BLaER1 treated with 17β-estradiol and CSF1 and Interleukin-3, amounts not matched to agents 10 nM and 100 nM (cell line): ENCODE data around the gene MRTFA.
"Not testable (repeated sequence)": the region's sequence is repeated elsewhere in the genome, so short reads cannot be mapped to it uniquely, and the experiment has no call there.

ENCODE experiments used
- H3K27ac ChIP-seq, 11 experiments: shearing (Covaris generic); formaldehyde crosslinking; 2 replicates each; pipeline ENCODE4 v1.8.1; 2022
- H3K27me3 ChIP-seq, 11 experiments: shearing (Covaris generic); formaldehyde crosslinking; 2 replicates each; pipeline ENCODE4 v1.8.1; 2022
- H3K36me3 ChIP-seq, 11 experiments: shearing (Covaris generic); formaldehyde crosslinking; 2 replicates each; pipeline ENCODE4 v1.8.1; 2022
- H3K4me1 ChIP-seq, 10 experiments: shearing (Covaris generic); formaldehyde crosslinking; 2 replicates each; pipeline ENCODE4 v1.8.1; 2022
- H3K4me2 ChIP-seq, 11 experiments: shearing (Covaris generic); formaldehyde crosslinking; 2 replicates each; pipeline ENCODE4 v1.8.1; 2022
- H3K4me3 ChIP-seq, 10 experiments: shearing (Covaris generic); formaldehyde crosslinking; 2 replicates each; pipeline ENCODE4 v1.8.1; 2022
- H3K9ac ChIP-seq, 11 experiments: shearing (Covaris generic); formaldehyde crosslinking; 2 replicates each; pipeline ENCODE4 v1.8.1; 2022
- H3K9me3 ChIP-seq, 11 experiments: shearing (Covaris generic); formaldehyde crosslinking; replicated peaks in 1 of 11; 2 replicates each; pipeline ENCODE4 v1.8.1; 2022
- H4K20me1 ChIP-seq, 11 experiments: shearing (Covaris generic); formaldehyde crosslinking; 2 replicates each; pipeline ENCODE4 v1.8.1; 2022
- Cebpa-rat ChIP-seq, 11 experiments: shearing (Covaris generic); IDR thresholded peaks; 2 replicates each; pipeline ENCODE4 v1.8.1; 2022

The MRTFA gene

GRCh38 chr22:40560551-40560950 lies 76.0 kb downstream of the MRTFA start:
- H3K4me1 ChIP-seq, result peaks cover 0 to 10% (median 4%) of the 10 kb centered on the region in 10 experiments; a peak in 8 of 20 replicates
- H3K27me3 ChIP-seq, result no peaks in the 10 kb centered on the region
- H3K4me3 ChIP-seq, result no peak overlapping the region
- H3K9me3 ChIP-seq, result no peaks in the 10 kb centered on the region
- no peak for TF ChIP-seq Cebpa-rat (IDR thresholded peaks at IDR 0.05)
- H3K36me3 ChIP-seq, result peaks cover 0 to 15% (median 8%) of the 10 kb centered on the region in 11 experiments; a peak in 9 of 22 replicates
- no peak overlapping the region for H3K9ac ChIP-seq
- peaks cover 0 to 82% (median 15%) of the 10 kb centered on the region in 11 experiments; a peak in 13 of 22 replicates for H4K20me1 ChIP-seq
- no peak overlapping the region; a peak in 1 of 22 replicates for H3K4me2 ChIP-seq
- no peak overlapping the region for H3K27ac ChIP-seq

- TF ChIP-seq Cebpa-rat (IDR thresholded peaks at IDR 0.05), result no peak
- Histone ChIP-seq H3K9me3 (peaks cover 19 to 25% (median 23%) of the 10 kb centered on the region in 11 experiments), H3K27ac (no peak overlapping the region), H3K4me2 (no peak overlapping the region), H3K27me3 (no peaks in the 10 kb centered on the region), H4K20me1 (peaks cover 0 to 72% (median 12%) of the 10 kb centered on the region in 11 experiments; a peak in 14 of 22 replicates), H3K36me3 (peaks cover 22 to 39% (median 31%) of the 10 kb centered on the region in 11 experiments), H3K4me1 (peaks cover 4 to 18% (median 8%) of the 10 kb centered on the region in 10 experiments; a peak in 14 of 20 replicates), H3K9ac (no peak overlapping the region), H3K4me3 (no peak overlapping the region)
Measured at GRCh38 chr22:40557972-40558371, 78.5 kb downstream of the MRTFA start.

- peaks cover 33 to 49% (median 43%) of the 10 kb centered on the region in 11 experiments for H3K36me3 ChIP-seq
- H3K9ac ChIP-seq, result no peak overlapping the region
- peaks cover 0 to 74% (median 12%) of the 10 kb centered on the region in 11 experiments; a peak in 14 of 22 replicates for H4K20me1 ChIP-seq
- no peak overlapping the region for H3K27ac ChIP-seq
- no peak overlapping the region for H3K4me3 ChIP-seq
- TF ChIP-seq Cebpa-rat (IDR thresholded peaks at IDR 0.05), result no peak
- no peaks in the 10 kb centered on the region for H3K27me3 ChIP-seq
- peaks cover 31 to 37% (median 35%) of the 10 kb centered on the region in 11 experiments for H3K9me3 ChIP-seq
- no peak overlapping the region for H3K4me2 ChIP-seq
- peaks cover 4 to 19% (median 8%) of the 10 kb centered on the region in 10 experiments; a peak in 14 of 20 replicates for H3K4me1 ChIP-seq
Measured at GRCh38 chr22:40556641-40557040, 79.9 kb downstream of the MRTFA start.

GRCh38 chr22:40554023-40554422 lies 82.5 kb downstream of the MRTFA start:
- H3K36me3 ChIP-seq, result peaks cover 45 to 65% (median 50%) of the 10 kb centered on the region in 11 experiments
- not testable (repeated sequence) for H3K27ac ChIP-seq, H3K4me2 ChIP-seq, H3K4me3 ChIP-seq, H3K9ac ChIP-seq, H3K27me3 ChIP-seq
- peaks cover 0 to 56% (median 3%) of the 10 kb centered on the region in 11 experiments; a peak in 14 of 22 replicates for H4K20me1 ChIP-seq
- peaks cover 31 to 38% (median 35%) of the 10 kb centered on the region in 11 experiments for H3K9me3 ChIP-seq
- peaks cover 0 to 19% (median 6%) of the 10 kb centered on the region in 10 experiments; a peak in 9 of 20 replicates for H3K4me1 ChIP-seq

GRCh38 chr22:40553014-40553554 lies 83.4 kb downstream of the MRTFA start:
- peak overlapping the region in 3 of 11 experiments; percentile 4 to 10 (median 4); a peak in 4 of 22 replicates for H3K4me2 ChIP-seq

GRCh38 chr22:40552070-40552469 lies 84.4 kb downstream of the MRTFA start:
- peaks cover 31 to 38% (median 35%) of the 10 kb centered on the region in 11 experiments for H3K9me3 ChIP-seq
- peaks cover 61 to 83% (median 69%) of the 10 kb centered on the region in 11 experiments for H3K36me3 ChIP-seq
- no peak overlapping the region for H3K27ac ChIP-seq
- no peak overlapping the region for H3K4me3 ChIP-seq
- H3K4me1 ChIP-seq, result peaks cover 0 to 11% (median 5%) of the 10 kb centered on the region in 10 experiments; a peak in 9 of 20 replicates
- no peak for TF ChIP-seq Cebpa-rat (IDR thresholded peaks at IDR 0.05)
- H3K27me3 ChIP-seq, result no peaks in the 10 kb centered on the region
- no peak overlapping the region for H3K4me2 ChIP-seq
- H3K9ac ChIP-seq, result no peak overlapping the region
- peaks cover 0 to 36% (median 4%) of the 10 kb centered on the region in 11 experiments; a peak in 8 of 22 replicates for H4K20me1 ChIP-seq

More at GRCh38 chr22:40553014-40553554, 83.4 kb downstream of the MRTFA start:
- Histone ChIP-seq H3K27ac (no peak overlapping the region), H3K4me3 (no peak overlapping the region), H3K9ac (no peak overlapping the region), H3K9me3 (peaks cover 31 to 38% (median 35%) of the 10 kb centered on the region in 11 experiments), H3K36me3 (peaks cover 51 to 73% (median 59%) of the 10 kb centered on the region in 11 experiments), H3K4me1 (peaks cover 0 to 19% (median 6%) of the 10 kb centered on the region in 10 experiments; a peak in 9 of 20 replicates), H4K20me1 (peaks cover 0 to 46% (median 0%) of the 10 kb centered on the region in 11 experiments; a peak in 10 of 22 replicates), H3K27me3 (no peaks in the 10 kb centered on the region)
- TF ChIP-seq Cebpa-rat (IDR thresholded peaks at IDR 0.05), result peak in 3 of 11 experiments; percentile 22 to 54 (median 34); a peak in 3 of 22 replicates

GRCh38 chr22:40547729-40548143 lies 88.8 kb downstream of the MRTFA start:
- Histone ChIP-seq H3K36me3 (peaks cover 49 to 75% (median 67%) of the 10 kb centered on the region in 11 experiments), H3K9me3 (peaks cover 9 to 12% (median 9%) of the 10 kb centered on the region in 11 experiments), H3K9ac (no peak overlapping the region), H4K20me1 (peaks cover 0 to 29% (median 4%) of the 10 kb centered on the region in 11 experiments; a peak in 6 of 22 replicates), H3K27ac (no peak overlapping the region), H3K4me2 (no peak overlapping the region), H3K27me3 (no peaks in the 10 kb centered on the region), H3K4me1 (peaks cover 0 to 19% (median under 1%) of the 10 kb centered on the region in 10 experiments; a peak in 5 of 20 replicates), H3K4me3 (no peak overlapping the region)
- no peak for TF ChIP-seq Cebpa-rat (IDR thresholded peaks at IDR 0.05)

GRCh38 chr22:40544758-40545157 lies 91.8 kb downstream of the MRTFA start:
- H4K20me1 ChIP-seq, result peaks cover 0 to 35% (median 4%) of the 10 kb centered on the region in 11 experiments; a peak in 6 of 22 replicates
- H3K4me2 ChIP-seq, result no peak overlapping the region
- H3K27me3 ChIP-seq, result no peaks in the 10 kb centered on the region
- TF ChIP-seq Cebpa-rat (IDR thresholded peaks at IDR 0.05), result no peak
- no peak overlapping the region for H3K27ac ChIP-seq
- no peak overlapping the region for H3K9ac ChIP-seq
- peaks cover 35 to 61% (median 44%) of the 10 kb centered on the region in 11 experiments for H3K36me3 ChIP-seq
- no peak overlapping the region for H3K4me3 ChIP-seq
- H3K4me1 ChIP-seq, result peaks cover 0 to 20% (median 0%) of the 10 kb centered on the region in 10 experiments; a peak in 5 of 20 replicates
- H3K9me3 ChIP-seq, result peaks cover 0 to 8% (median 6%) of the 10 kb centered on the region in 11 experiments; a peak in 6 of 22 replicates
